AG09309 (cell line): ENCODE results near the gene ADGRL2.

Source experiments
- DNase-seq: peaks from one replicate; pipeline ENCODE4 v3.0.0-alpha.2; 2010; ENCODE audit warnings: low read depth
- H3K4me3 ChIP-seq: 2 replicates; pipeline ENCODE4 v1.5.1; 2011; ENCODE audit warnings: mild to moderate bottlenecking, low read depth, low read length, moderate library complexity; ENCODE audit not compliant: control insufficient read depth
- TF ChIP-seq, protein P1 (sequence below): IDR thresholded peaks from 2 replicates; pipeline ENCODE4 v1.5.1; 2011; ENCODE audit warnings: mild to moderate bottlenecking, low read depth, low read length, inconsistent platforms; ENCODE audit not compliant: insufficient read depth, control insufficient read depth; ENCODE audit errors: missing control alignments

The ADGRL2 gene

DNA sequence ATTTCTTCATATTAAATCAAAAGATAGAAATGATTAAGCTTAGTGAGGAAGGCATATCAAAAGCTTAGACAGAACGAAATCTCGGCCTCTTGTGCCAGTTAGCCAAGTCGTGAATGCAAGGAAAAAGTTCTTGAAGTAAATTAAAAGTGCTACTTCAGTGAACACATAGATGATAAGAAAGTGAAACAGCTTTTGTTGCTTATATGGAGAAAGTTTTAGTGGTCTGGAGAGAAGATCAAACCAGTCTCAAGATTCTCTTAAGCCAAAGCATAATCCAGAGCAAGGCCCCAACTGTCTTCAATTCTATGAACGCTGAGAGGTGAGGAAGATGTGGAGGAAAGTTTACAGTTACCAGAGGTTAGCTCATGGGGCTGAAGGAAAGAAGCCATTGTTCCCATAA, 88.4 kb downstream of the ADGRL2 start:
- H3K4me3 ChIP-seq: no peak overlapping the region
- DNase-seq: no peak
- TF ChIP-seq, protein P1, sequence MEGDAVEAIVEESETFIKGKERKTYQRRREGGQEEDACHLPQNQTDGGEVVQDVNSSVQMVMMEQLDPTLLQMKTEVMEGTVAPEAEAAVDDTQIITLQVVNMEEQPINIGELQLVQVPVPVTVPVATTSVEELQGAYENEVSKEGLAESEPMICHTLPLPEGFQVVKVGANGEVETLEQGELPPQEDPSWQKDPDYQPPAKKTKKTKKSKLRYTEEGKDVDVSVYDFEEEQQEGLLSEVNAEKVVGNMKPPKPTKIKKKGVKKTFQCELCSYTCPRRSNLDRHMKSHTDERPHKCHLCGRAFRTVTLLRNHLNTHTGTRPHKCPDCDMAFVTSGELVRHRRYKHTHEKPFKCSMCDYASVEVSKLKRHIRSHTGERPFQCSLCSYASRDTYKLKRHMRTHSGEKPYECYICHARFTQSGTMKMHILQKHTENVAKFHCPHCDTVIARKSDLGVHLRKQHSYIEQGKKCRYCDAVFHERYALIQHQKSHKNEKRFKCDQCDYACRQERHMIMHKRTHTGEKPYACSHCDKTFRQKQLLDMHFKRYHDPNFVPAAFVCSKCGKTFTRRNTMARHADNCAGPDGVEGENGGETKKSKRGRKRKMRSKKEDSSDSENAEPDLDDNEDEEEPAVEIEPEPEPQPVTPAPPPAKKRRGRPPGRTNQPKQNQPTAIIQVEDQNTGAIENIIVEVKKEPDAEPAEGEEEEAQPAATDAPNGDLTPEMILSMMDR: no peak

DNA sequence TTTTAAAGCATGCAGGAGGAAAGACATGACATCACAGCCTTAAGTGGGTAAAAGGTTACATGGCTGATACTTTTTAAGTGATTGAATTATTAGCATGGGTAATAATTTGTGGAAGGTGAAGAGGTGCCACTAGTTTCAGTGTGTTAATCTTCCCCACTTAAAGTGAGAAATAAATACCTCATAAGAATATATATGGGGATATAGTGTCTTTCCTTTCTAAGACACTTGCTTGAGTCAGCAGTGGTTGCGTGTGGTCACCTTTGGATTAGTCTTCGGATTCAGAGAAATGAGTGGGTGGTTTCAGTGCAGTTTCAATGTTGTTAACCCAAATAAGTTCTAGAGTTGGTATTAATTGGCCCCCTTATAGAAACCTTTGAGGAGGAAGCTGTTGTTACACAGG, 94.1 kb downstream of the ADGRL2 start:
- no peak for DNase-seq
- TF ChIP-seq, protein P1: no peak
- H3K4me3 ChIP-seq: no peak overlapping the region

DNA sequence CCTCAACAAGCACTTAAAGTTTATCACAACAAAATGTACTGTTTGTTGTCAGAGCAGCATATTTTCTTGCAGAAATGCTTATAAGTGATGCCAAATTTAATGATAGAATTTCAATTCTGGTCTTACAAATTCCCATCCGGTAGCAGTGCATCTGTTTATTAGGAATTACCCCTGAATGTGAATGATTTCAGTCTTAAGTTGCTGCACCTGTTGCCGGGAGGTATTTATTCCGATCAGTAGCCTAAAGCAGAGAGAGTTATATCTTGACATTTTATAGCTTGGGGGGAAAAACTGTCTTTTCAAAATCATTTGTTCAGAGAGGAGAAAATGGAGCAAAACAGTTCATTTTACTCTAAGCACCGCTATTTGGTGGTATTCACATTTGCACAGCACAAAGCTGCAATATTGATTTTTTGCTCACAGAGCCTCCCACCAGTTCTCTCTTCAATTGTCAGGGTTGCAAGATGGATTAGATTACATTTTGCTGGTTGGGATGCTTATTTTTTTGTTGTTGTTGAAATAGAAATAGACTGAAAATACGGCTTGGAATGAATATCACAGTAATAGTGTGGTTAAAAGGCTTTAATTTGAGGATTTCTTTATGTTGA, 98.6 kb downstream of the ADGRL2 start:
- H3K4me3 ChIP-seq: no peak overlapping the region
- TF ChIP-seq, protein P1: no peak

DNA sequence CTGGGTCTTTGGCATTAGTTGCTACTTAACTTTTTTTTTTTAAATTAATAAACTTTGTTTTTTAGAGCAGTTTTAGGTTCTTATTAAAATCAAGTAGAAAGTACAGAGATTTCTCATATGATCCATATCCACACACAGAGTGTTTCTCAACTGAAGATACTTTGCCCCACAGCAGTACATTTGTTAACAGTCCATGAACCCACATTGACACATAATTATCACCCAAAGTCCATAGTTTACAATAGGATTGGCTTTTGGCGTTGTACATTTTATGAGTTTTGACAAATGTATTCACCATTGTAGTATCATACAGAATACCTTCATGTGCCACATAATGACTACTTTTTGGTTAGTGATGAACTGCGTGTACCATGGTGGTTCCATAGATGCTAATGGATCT, 106.8 kb downstream of the ADGRL2 start:
- TF ChIP-seq, protein P1: no peak
- no peak for DNase-seq
- H3K4me3 ChIP-seq: no peak overlapping the region

More for the DNA sequence above, 98.6 kb downstream of the ADGRL2 start:
- no peak for DNase-seq

DNA sequence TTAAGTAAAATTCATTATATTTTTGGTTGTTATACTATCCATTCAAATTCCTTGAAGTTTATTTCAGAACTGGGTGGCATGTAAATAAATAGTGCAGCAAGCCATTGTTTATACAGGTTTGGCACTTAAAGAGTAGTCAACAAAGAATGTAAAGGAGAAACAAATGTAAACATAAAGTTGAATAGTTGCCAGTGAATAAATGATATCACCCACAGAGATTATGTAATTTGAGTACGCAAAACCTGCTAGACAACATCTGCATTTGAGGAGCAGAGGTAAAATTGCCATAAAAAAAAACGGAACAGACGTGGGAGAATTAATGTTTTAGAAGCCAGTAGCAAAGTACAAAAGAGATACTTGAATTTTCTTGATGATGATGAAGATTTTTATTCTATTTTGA, 111.6 kb downstream of the ADGRL2 start:
- TF ChIP-seq, protein P1: no peak
- DNase-seq: no peak
- no peak overlapping the region for H3K4me3 ChIP-seq

DNA sequence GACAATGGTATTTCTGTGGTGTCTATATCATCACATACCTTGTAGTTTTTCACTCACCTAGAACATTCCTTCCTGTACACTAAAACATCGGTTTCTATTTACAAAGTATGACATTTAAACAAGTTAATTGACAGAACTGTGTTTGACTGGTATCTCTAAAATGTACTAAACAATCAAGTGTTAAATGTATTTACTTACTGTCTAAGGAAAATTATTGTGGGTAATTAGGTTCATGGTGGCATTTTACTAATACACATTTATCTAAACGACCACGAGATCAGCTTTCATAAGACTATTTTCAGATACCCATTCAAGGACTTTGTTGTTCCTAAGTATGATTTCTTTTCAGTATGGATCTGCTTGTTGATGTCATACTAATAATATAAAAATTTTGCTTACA, 115.2 kb downstream of the ADGRL2 start:
- TF ChIP-seq, protein P1: no peak
- H3K4me3 ChIP-seq: no peak overlapping the region
- DNase-seq: no peak

DNA sequence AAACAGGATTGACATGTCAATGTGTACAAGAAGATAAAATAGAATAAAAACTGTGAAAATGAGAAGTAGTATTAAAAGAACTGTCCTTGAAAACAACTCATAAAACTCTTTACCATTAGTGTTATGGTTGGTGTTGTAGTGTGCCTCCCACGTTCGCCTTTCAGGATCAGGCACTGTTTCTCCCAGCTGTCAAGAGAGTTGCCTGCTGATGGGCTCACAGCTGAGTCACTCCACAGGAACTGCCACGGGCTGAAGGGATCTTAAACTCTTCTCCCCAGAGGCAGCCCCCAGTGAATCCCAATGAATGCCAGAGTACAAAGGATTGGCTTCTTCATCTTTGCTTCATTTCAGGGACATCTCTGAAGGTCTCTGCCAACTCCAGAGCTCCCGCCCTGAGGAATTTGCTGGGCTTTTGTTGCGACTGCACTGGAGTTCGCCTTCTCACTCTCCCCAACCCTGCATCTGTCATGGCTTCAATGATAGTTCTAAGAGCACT, 119.6 kb downstream of the ADGRL2 start:
- no peak overlapping the region for H3K4me3 ChIP-seq
- TF ChIP-seq, protein P1: no peak
- no peak for DNase-seq
